Vagina (tissue), 2 donors: ENCODE results near the gene CD300LD.

Source experiments
- CTCF ChIP-seq, 3 experiments: fragments of 450-650 bp in 2 of 3; fragments of 200-600 bp in 1 of 3; sonication (generic) in 1 of 3; IDR thresholded peaks; one replicate each; pipeline ENCODE4 v1.5.1; 2017 to 2019; ENCODE audit warnings: antibody characterized with exemption in 3 of 3, mild to moderate bottlenecking in 2 of 3, moderate library complexity in 2 of 3
- POLR2A ChIP-seq, 2 donors: fragments of 450-650 bp; IDR thresholded peaks; one replicate each; pipeline ENCODE4 v1.6.1; 2017; ENCODE audit warnings: antibody characterized with exemption in 2 of 2, mild to moderate bottlenecking in 2 of 2, moderate library complexity in 2 of 2
- POLR2AphosphoS5 ChIP-seq, 2 donors: sonication (generic); formaldehyde crosslinking; IDR thresholded peaks; one replicate each; pipeline ENCODE4 v1.9.0; 2017; ENCODE audit warnings: antibody characterized with exemption in 2 of 2, mild to moderate bottlenecking in 2 of 2, low read depth in 1 of 2; ENCODE audit not compliant: insufficient read depth in 1 of 2

- TF ChIP-seq POLR2A (IDR thresholded peaks at IDR 0.05): no peak
- no peak for TF ChIP-seq CTCF (IDR thresholded peaks at IDR 0.05)
- TF ChIP-seq POLR2AphosphoS5 (IDR thresholded peaks at IDR 0.05; ENCODE audit: insufficient read depth in 1 of 2, low read depth in 1 of 2): no peak
Observed at GRCh38 chr17:74545843-74546230, 46.2 kb downstream of the CD300LD start, which contains the start of gene CD300C.
